SH-SY5Y (cell line): Measurements from ENCODE around the gene TOR1AIP2.

Source experiments
- GATA2 ChIP-seq: IDR thresholded peaks from 2 replicates; pipeline ENCODE4 v1.6.1; 2011; ENCODE audit warnings: mild to moderate bottlenecking, low read depth, low read length
- GATA3 ChIP-seq: IDR thresholded peaks from 2 replicates; pipeline ENCODE4 v1.6.1; 2011; ENCODE audit warnings: low read depth, mild to moderate bottlenecking, low read length, moderate library complexity

GRCh38 chr1:179793281-179793680, 84.3 kb downstream of the TOR1AIP2 start:
- TF ChIP-seq GATA2 (no peak), GATA3 (no peak)
